ENCODE data around the gene LAMA4. TPM values are rescaled to one million over a fixed set of nuclear protein-coding genes. Genes with fewer than 3 reads are reported as not detected.

The LAMA4 gene
- polyA plus RNA-seq, 2 donors = 10.9 to 13.6 TPM

Other genes starting within 250 kb of the LAMA4 start
- gene CCN6, start 200.5 kb downstream of the LAMA4 start, polyA plus RNA-seq = under 1 TPM in 1 of 2 donors, not detected in 1; 0.02 TPM
- gene TUBE1, start 167.1 kb downstream of the LAMA4 start, polyA plus RNA-seq = 1 to 10 TPM; 6.7 to 8.3 TPM
- gene FAM229B, start 167.0 kb downstream of the LAMA4 start, polyA plus RNA-seq = 1 to 10 TPM; 5.4 to 6.2 TPM
- not detected for gene RFPL4B, start 92.8 kb upstream of the LAMA4 start, polyA plus RNA-seq

Data from esophagus (tissue), 2 donors.